Measurements from ENCODE around the gene D2HGDH. TPM values are rescaled to one million over a fixed set of nuclear protein-coding genes. Genes with fewer than 3 reads are reported as not detected.
A peak's percentile ranks its signal among the peaks of the same experiment; 100 is the strongest.
"Not testable (repeated sequence)": the region's sequence is repeated elsewhere in the genome, so short reads cannot be mapped to it uniquely, and the experiment has no call there.

Gene D2HGDH
- total and polyA plus RNA-seq, 9 donors, result 9.1 to 30.0 (median 19.7) TPM

GRCh38 chr2:241759067-241759807 lies 24.8 kb downstream of the D2HGDH start:
- no peaks in the 10 kb centered on the region for H3K9me3 ChIP-seq (replicated peaks; ENCODE audit: control insufficient read depth, low read depth, low read length)
- H3K27ac ChIP-seq (ENCODE audit: low read length), result no peak overlapping the region
- H3K36me3 ChIP-seq (ENCODE audit: control insufficient read depth, insufficient read depth, low read length), result peaks cover 50% of the 10 kb centered on the region
- no peak overlapping the region for H3K4me3 ChIP-seq (ENCODE audit: low read length)
- 84% methylated on average over 5 of the region's 20 CpGs for WGBS (ENCODE audit: insufficient coverage)
- no peaks in the 10 kb centered on the region for H3K27me3 ChIP-seq (ENCODE audit: control insufficient read depth, insufficient read depth, low read length)
- no peaks in the 10 kb centered on the region for H3K4me1 ChIP-seq (ENCODE audit: control insufficient read depth, insufficient read depth, low read length)
- DNase-seq, result no peak

DNA sequence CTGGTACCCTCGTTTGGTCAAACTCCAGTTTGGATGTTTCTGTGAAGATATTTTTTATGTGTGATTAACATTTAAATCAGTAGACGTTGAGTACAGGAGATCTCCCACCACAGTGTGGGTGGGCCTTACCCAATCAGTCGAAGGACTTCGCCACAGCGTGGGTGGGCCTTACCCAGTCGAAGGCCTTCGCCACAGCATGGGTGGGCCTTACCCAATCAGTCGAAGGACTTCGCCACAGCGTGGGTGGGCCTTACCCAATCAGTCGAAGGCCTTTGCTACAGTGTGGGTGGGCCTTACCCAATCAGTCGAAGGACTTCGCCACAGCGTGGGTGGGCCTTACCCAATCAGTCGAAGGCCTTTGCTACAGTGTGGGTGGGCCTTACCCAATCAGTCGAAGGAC lies 25.5 kb downstream of the D2HGDH start:
- not testable (repeated sequence) for H3K27ac ChIP-seq (ENCODE audit: low read length); H3K9me3 ChIP-seq (replicated peaks; ENCODE audit: control insufficient read depth, low read depth, low read length); H3K4me3 ChIP-seq (ENCODE audit: low read length); H3K4me1 ChIP-seq (ENCODE audit: control insufficient read depth, insufficient read depth, low read length); H3K27me3 ChIP-seq (ENCODE audit: control insufficient read depth, insufficient read depth, low read length); DNase-seq
- peaks cover 45% of the 10 kb centered on the region for H3K36me3 ChIP-seq (ENCODE audit: control insufficient read depth, insufficient read depth, low read length)
- WGBS (ENCODE audit: insufficient coverage), result no CpG with 5 or more reads among the region's 16 CpGs

- H3K9me3 ChIP-seq (replicated peaks; ENCODE audit: control insufficient read depth, low read depth, low read length), result no peaks in the 10 kb centered on the region
- WGBS (ENCODE audit: insufficient coverage), result 95% methylated on average over 16 of the region's 17 CpGs
- H3K4me1 ChIP-seq (ENCODE audit: control insufficient read depth, insufficient read depth, low read length), result no peaks in the 10 kb centered on the region
- H3K27me3 ChIP-seq (ENCODE audit: control insufficient read depth, insufficient read depth, low read length), result no peaks in the 10 kb centered on the region
- peaks cover 42% of the 10 kb centered on the region for H3K36me3 ChIP-seq (ENCODE audit: control insufficient read depth, insufficient read depth, low read length)
- no peak for DNase-seq
- no peak overlapping the region for H3K27ac ChIP-seq (ENCODE audit: low read length)
- H3K4me3 ChIP-seq (ENCODE audit: low read length), result no peak overlapping the region
These were observed 25.9 kb downstream of the D2HGDH start for GRCh38 chr2:241760301-241760771.

DNA sequence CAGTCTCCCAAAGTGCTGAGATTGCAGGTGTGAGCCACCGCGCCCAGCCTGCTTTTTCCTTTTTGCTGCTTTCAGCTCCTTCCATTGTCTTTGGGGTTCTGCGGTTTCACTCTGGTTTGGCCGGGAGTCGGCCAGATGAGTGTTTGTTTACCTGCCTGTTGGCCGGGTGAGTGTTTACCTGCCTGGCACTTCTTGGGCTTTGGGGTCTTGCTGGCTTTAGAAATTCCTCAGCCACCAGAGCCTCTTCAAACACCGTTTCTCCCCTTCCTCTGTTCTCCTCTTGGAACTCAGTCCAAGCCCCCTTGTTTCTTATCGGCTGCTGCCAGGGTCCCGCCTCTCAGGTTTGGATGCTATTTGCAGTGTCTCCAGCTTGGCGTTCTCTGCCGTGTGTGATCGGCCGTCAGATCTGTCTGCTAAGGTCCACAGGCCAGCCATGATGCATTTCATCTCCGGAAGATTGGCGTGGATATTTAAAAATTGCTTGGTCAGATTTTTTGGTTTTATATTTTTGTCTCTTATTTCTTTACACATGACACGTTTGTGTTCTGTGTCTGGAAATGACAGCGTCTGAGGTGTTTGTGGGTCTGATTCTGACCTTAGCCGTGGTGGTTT lies 28.0 kb downstream of the D2HGDH start:
- no peak for DNase-seq
- Histone ChIP-seq H3K4me1 (ENCODE audit: control insufficient read depth, insufficient read depth, low read length) (no peaks in the 10 kb centered on the region), H3K27me3 (ENCODE audit: control insufficient read depth, insufficient read depth, low read length) (no peaks in the 10 kb centered on the region), H3K9me3 (replicated peaks; ENCODE audit: control insufficient read depth, low read depth, low read length) (no peaks in the 10 kb centered on the region), H3K36me3 (ENCODE audit: control insufficient read depth, insufficient read depth, low read length) (peaks cover 27% of the 10 kb centered on the region), H3K4me3 (ENCODE audit: low read length) (no peak overlapping the region), H3K27ac (ENCODE audit: low read length) (no peak overlapping the region)
- 63% methylated on average over 10 of the region's 18 CpGs for WGBS (ENCODE audit: insufficient coverage)

DNA sequence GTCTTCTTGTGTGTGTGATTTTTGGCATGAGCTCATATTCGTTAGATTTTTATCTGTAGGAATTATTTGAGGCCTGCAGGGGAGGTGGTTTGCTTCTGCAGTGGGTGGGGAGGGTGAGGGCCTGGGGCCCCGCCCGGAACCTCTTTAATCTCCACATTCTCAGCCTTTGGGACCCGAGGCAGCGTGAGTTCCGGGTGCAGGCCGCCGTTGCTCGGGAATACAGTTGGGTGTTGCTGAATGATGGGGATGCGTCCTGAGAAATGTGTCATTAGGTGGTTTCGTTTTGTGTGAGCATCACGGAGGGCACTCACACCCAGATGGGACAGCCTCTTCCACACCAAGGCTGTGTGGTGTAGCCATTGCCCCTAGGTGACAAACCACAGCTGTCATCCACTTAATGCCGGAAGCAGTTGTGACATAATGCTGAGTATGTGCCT lies 28.5 kb downstream of the D2HGDH start:
- 76% methylated on average over 4 of the region's 13 CpGs for WGBS (ENCODE audit: insufficient coverage)
- H3K27ac ChIP-seq (ENCODE audit: low read length), result no peak overlapping the region
- H3K4me3 ChIP-seq (ENCODE audit: low read length), result no peak overlapping the region
- no peaks in the 10 kb centered on the region for H3K4me1 ChIP-seq (ENCODE audit: control insufficient read depth, insufficient read depth, low read length)
- peaks cover 27% of the 10 kb centered on the region for H3K36me3 ChIP-seq (ENCODE audit: control insufficient read depth, insufficient read depth, low read length)
- no peaks in the 10 kb centered on the region for H3K9me3 ChIP-seq (replicated peaks; ENCODE audit: control insufficient read depth, low read depth, low read length)
- DNase-seq, result no peak
- H3K27me3 ChIP-seq (ENCODE audit: control insufficient read depth, insufficient read depth, low read length), result no peaks in the 10 kb centered on the region

- 69% methylated on average over 8 of the region's 20 CpGs for WGBS (ENCODE audit: insufficient coverage)
- Histone ChIP-seq H3K27ac (ENCODE audit: low read length) (no peak overlapping the region), H3K4me3 (ENCODE audit: low read length) (no peak overlapping the region), H3K9me3 (replicated peaks; ENCODE audit: control insufficient read depth, low read depth, low read length) (no peaks in the 10 kb centered on the region), H3K4me1 (ENCODE audit: control insufficient read depth, insufficient read depth, low read length) (no peaks in the 10 kb centered on the region), H3K36me3 (ENCODE audit: control insufficient read depth, insufficient read depth, low read length) (peaks cover 25% of the 10 kb centered on the region), H3K27me3 (ENCODE audit: control insufficient read depth, insufficient read depth, low read length) (no peaks in the 10 kb centered on the region)
- DNase-seq, result no peak
These were observed 29.3 kb downstream of the D2HGDH start for GRCh38 chr2:241763551-241764274.

DNA sequence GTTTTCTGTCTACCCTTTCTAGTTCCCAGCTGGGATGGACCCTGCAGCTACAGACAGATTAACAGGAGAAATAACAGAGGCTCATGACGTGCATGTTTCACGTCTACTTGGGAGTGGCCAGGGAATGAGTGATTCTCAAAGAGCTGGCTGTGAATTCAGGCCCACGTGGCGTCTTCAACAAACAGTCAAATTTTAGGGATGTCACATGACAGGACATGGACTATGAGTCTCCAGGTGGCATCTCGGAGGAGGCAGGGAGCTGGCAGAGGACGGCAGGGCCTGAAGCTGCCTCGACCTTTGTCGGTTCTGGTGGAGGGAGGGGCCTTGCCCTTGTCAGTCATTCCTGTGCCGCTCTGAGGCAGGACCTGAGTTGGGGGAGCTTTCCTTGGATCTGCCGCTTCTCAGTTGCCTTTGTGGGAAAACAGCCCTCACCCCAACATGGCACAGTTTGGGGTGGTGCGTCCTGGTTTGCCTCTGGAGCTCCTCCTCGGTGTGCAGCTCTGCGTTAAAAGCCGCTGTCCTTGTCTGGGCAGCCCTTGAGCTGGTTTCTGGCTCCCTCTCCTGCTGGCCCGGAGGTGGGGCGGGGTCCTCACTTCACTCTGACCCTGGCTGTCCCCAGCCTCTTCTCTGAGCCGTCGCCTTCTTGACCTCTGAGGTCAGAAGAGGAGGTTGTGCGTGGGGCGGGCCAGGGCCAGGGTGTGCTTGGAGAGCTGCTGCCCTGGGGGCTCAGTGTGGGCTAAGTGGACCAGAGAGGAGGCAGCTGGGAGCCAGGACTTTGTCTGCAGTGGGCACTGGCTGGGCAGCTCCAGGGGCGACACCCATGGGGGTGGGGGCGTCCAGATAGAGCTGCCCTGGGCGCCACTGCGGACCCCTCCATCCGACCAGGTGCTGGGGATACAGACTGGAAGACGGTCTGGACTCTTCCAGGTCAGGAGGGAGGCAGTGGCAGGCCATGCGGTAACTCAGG lies 30.1 kb downstream of the D2HGDH start:
- Histone ChIP-seq H3K9me3 (replicated peaks; ENCODE audit: control insufficient read depth, low read depth, low read length) (no peaks in the 10 kb centered on the region), H3K36me3 (ENCODE audit: control insufficient read depth, insufficient read depth, low read length) (peaks cover 17% of the 10 kb centered on the region), H3K27ac (ENCODE audit: low read length) (no peak overlapping the region), H3K4me3 (ENCODE audit: low read length) (no peak overlapping the region), H3K4me1 (ENCODE audit: control insufficient read depth, insufficient read depth, low read length) (no peaks in the 10 kb centered on the region), H3K27me3 (ENCODE audit: control insufficient read depth, insufficient read depth, low read length) (no peaks in the 10 kb centered on the region)
- DNase-seq, result peak; percentile 27
- WGBS (ENCODE audit: insufficient coverage), result 64% methylated on average over 21 of the region's 27 CpGs

- DNase-seq, result no peak
- H3K27ac ChIP-seq (ENCODE audit: low read length), result no peak overlapping the region
- no peak overlapping the region for H3K4me3 ChIP-seq (ENCODE audit: low read length)
- H3K36me3 ChIP-seq (ENCODE audit: control insufficient read depth, insufficient read depth, low read length), result peaks cover 5% of the 10 kb centered on the region
- 85% methylated on average over 33 of the region's 37 CpGs for WGBS (ENCODE audit: insufficient coverage)
- peaks cover 20% of the 10 kb centered on the region for H3K4me1 ChIP-seq (ENCODE audit: control insufficient read depth, insufficient read depth, low read length)
- peaks cover 6% of the 10 kb centered on the region for H3K27me3 ChIP-seq (ENCODE audit: control insufficient read depth, insufficient read depth, low read length)
- H3K9me3 ChIP-seq (replicated peaks; ENCODE audit: control insufficient read depth, low read depth, low read length), result no peaks in the 10 kb centered on the region
These were observed 33.2 kb downstream of the D2HGDH start for GRCh38 chr2:241767464-241768250.

DNA sequence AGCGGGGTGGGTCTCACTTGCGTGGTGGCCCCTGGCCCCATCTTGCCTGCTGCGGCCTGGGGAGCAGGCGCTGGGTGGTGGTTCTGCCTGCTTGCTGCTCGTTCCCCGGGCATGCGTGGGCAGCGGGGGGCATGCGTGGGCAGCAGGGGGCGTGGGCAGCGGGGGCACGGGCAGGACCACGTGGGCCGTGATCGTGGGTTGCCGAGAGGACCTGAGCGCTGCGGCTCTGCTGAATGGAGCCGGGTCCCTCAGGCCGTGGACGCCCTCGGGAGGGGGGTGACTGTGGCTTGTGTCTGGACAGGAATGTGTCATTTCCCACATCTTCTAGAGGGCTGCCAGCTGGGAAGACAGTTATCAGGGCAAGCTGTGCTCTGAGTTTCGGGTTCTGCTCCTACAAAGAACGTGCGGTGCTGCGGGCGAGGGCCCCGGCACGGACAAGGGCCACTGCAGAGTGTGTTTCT lies 33.9 kb downstream of the D2HGDH start:
- no peak for DNase-seq
- Histone ChIP-seq H3K4me1 (ENCODE audit: control insufficient read depth, insufficient read depth, low read length) (peaks cover 20% of the 10 kb centered on the region), H3K27ac (ENCODE audit: low read length) (no peak overlapping the region), H3K4me3 (ENCODE audit: low read length) (no peak overlapping the region), H3K27me3 (ENCODE audit: control insufficient read depth, insufficient read depth, low read length) (peaks cover 10% of the 10 kb centered on the region), H3K36me3 (ENCODE audit: control insufficient read depth, insufficient read depth, low read length) (peaks cover under 1% of the 10 kb centered on the region), H3K9me3 (replicated peaks; ENCODE audit: control insufficient read depth, low read depth, low read length) (no peaks in the 10 kb centered on the region)
- WGBS (ENCODE audit: insufficient coverage), result 82% methylated on average over 24 of the region's 29 CpGs
